BJ (cell line): Measurements from ENCODE around the gene YAE1. TPM values are rescaled to one million over a fixed set of nuclear protein-coding genes. Genes with fewer than 3 reads are reported as not detected.

Experiments used
- CTCF ChIA-PET: fragments of 350-600 bp; formaldehyde crosslinking; extraction: SDS; loops from one replicate; lab custom pipeline; 2021; ENCODE audit warnings: antibody characterized with exemption, inconsistent platforms; lab: Yijun Ruan, JAX
- POLR2A ChIA-PET: fragments of 300-600 bp; sonication (Branson Sonifier 250); formaldehyde crosslinking; extraction: SDS; loops from one replicate; lab custom pipeline; 2021; ENCODE audit warnings: antibody characterized with exemption; lab: Charles Lee
- DNase-seq: peaks from one replicate; pipeline ENCODE4 v3.0.0-alpha.2; 2011; ENCODE audit warnings: low read depth
- H3K27me3 ChIP-seq: 2 replicates; pipeline ENCODE4 v1.6.0; 2011; ENCODE audit warnings: low read length; ENCODE audit not compliant: control insufficient read depth, insufficient read depth
- H3K36me3 ChIP-seq: 2 replicates; pipeline ENCODE4 v1.5.1; 2011; ENCODE audit warnings: low read length; ENCODE audit not compliant: control insufficient read depth, insufficient read depth
- H3K4me3 ChIP-seq: 2 replicates; pipeline ENCODE4 v1.5.1; 2011; ENCODE audit warnings: low read depth, mild to moderate bottlenecking, control low read depth, low read length
- CTCF ChIP-seq: IDR thresholded peaks from 2 replicates; pipeline ENCODE4 v1.5.1; 2011; ENCODE audit warnings: low read depth, mild to moderate bottlenecking, control low read depth, inconsistent platforms, low read length, moderate library complexity; ENCODE audit not compliant: insufficient read depth
- polyA plus RNA-seq: library from polyadenylated mRNA; depleted of rRNA; stranded (reverse); fragments of >200 nt; gene quantifications from 2 replicates; pipeline ENCODE4 v1.2.3, GENCODE V29; 2011; rRNA removed

The YAE1 gene
- polyA plus RNA-seq, 1 experiment, result 17.0 TPM

- no peak overlapping the region for H3K4me3 ChIP-seq
- no peak for TF ChIP-seq CTCF
- ChIA-PET CTCF (interaction anchor here (1.1 to 1.6 kb wide), 6 partner anchors 12 to 134 kb away, joined by 3 to 5 read pairs (median 4); no protein-coding TSS in a partner anchor), POLR2A (interaction anchor here (0.6 to 0.7 kb wide), 3 partner anchors 12 to 115 kb away, joined by 3 to 4 read pairs (median 3); no protein-coding TSS in a partner anchor)
- no peaks in the 10 kb centered on the region for H3K36me3 ChIP-seq
- H3K27me3 ChIP-seq, result no peaks in the 10 kb centered on the region
- peak; percentile 80 for DNase-seq
Observed at GRCh38 chr7:39621261-39621660, 55.1 kb downstream of the YAE1 start.

GRCh38 chr7:39621784-39622411, 55.7 kb downstream of the YAE1 start:
- CTCF ChIA-PET, result interaction anchor here (0.8 to 2.3 kb wide), 11 partner anchors 12 to 133 kb away, joined by 3 to 10 read pairs (median 3); no protein-coding TSS in a partner anchor
- TF ChIP-seq CTCF, result no peak
- POLR2A ChIA-PET, result interaction anchor here (0.7 kb wide), 2 partner anchors 12 to 37 kb away, joined by 3 to 4 read pairs; no protein-coding TSS in a partner anchor
- Histone ChIP-seq H3K27me3 (no peaks in the 10 kb centered on the region), H3K4me3 (no peak overlapping the region), H3K36me3 (no peaks in the 10 kb centered on the region)
- DNase-seq, result no peak

Other genes with a start within 250 kb of the YAE1 start
- gene RALA, start 57.2 kb downstream of the YAE1 start, polyA plus RNA-seq, result 14.9 and 27.9 TPM in 2 replicates